ENCODE measurements around the gene SNX3. TPM values are rescaled to one million over a fixed set of nuclear protein-coding genes. Genes with fewer than 3 reads are reported as not detected.
"Not testable (repeated sequence)": the region's sequence is repeated elsewhere in the genome, so short reads cannot be mapped to it uniquely, and the experiment has no call there.

The SNX3 gene
- polyA plus RNA-seq, 2 donors, result 149 to 178 TPM

DNA sequence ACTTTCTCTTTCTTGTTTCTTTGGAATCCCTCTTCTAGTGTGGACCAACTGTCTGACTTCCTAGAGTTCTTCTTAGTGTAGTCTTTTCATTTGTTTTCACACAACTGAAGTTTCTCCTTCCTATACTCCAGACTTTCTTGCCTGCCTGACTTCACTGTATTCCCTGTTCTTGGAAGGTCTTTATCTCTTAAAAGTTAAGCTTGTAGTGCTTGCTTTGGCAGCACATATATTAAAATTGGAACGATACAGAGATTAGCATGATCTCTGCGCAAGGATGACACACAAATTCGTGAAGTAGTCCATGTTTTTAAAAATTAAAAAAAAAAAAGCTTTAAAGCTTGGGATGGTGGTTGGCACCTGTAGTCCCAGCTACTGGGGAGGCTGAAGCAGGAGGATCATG lies 31.7 kb upstream of the SNX3 start:
- H3K36me3 ChIP-seq (ENCODE audit: control insufficient read depth in 2 of 2, insufficient read depth in 2 of 2, low read length in 1 of 2); H3K9me3 ChIP-seq (ENCODE audit: control insufficient read depth in 2 of 2, insufficient read depth in 1 of 2, low read depth in 1 of 2, low read length in 1 of 2); H3K4me1 ChIP-seq (ENCODE audit: control insufficient read depth in 2 of 2, insufficient read depth in 2 of 2, low read length in 1 of 2); H3K27ac ChIP-seq (ENCODE audit: low read depth in 2 of 2, low read length in 1 of 2); H3K27me3 ChIP-seq (ENCODE audit: control insufficient read depth in 1 of 2, insufficient read depth in 2 of 2, low read length in 2 of 2); H3K4me3 ChIP-seq (ENCODE audit: low read depth in 1 of 2, low read length in 2 of 2): not testable (repeated sequence)
- WGBS, 2 donors, result 78 to 88% methylated on average over 3 of the region's 3 CpGs

GRCh38 chr6:108291091-108291490 lies 30.3 kb upstream of the SNX3 start:
- WGBS, 2 donors, result 86 to 91% methylated on average over 4 of the region's 4 CpGs
- Histone ChIP-seq H3K4me3 (ENCODE audit: low read depth in 1 of 2, low read length in 2 of 2) (no peak overlapping the region), H3K27me3 (ENCODE audit: control insufficient read depth in 1 of 2, insufficient read depth in 2 of 2, low read length in 2 of 2) (no peaks in the 10 kb centered on the region), H3K4me1 (ENCODE audit: control insufficient read depth in 2 of 2, insufficient read depth in 2 of 2, low read length in 1 of 2) (no peaks in the 10 kb centered on the region), H3K9me3 (ENCODE audit: control insufficient read depth in 2 of 2, insufficient read depth in 1 of 2, low read depth in 1 of 2, low read length in 1 of 2) (no peaks in the 10 kb centered on the region), H3K27ac (ENCODE audit: low read depth in 2 of 2, low read length in 1 of 2) (no peak overlapping the region), H3K36me3 (ENCODE audit: control insufficient read depth in 2 of 2, insufficient read depth in 2 of 2, low read length in 1 of 2) (no peaks in the 10 kb centered on the region)

DNA sequence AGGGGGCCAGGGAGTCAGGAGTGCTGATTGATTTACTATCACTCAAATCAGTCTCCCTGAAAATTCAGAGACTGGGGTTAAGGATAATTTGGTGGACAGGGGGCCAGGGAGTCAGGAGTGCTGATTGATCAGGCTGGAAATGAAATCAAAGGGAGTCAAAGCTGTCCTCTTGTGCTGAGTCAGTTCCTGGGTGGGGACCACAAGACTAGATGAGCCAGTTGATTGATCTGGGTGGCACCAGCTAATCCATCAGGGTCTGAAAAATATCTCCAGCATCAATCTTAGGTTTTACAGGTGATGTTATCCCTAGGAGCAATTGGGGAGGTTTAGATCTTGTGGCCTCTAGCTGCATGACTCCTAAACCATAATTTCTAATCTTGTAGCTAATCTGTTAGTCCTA lies 27.9 kb upstream of the SNX3 start:
- Histone ChIP-seq H3K4me1 (ENCODE audit: control insufficient read depth in 2 of 2, insufficient read depth in 2 of 2, low read length in 1 of 2) (no peaks in the 10 kb centered on the region), H3K36me3 (ENCODE audit: control insufficient read depth in 2 of 2, insufficient read depth in 2 of 2, low read length in 1 of 2) (no peaks in the 10 kb centered on the region), H3K4me3 (ENCODE audit: low read depth in 1 of 2, low read length in 2 of 2) (no peak overlapping the region), H3K9me3 (ENCODE audit: control insufficient read depth in 2 of 2, insufficient read depth in 1 of 2, low read depth in 1 of 2, low read length in 1 of 2) (no peaks in the 10 kb centered on the region), H3K27me3 (ENCODE audit: control insufficient read depth in 1 of 2, insufficient read depth in 2 of 2, low read length in 2 of 2) (no peaks in the 10 kb centered on the region), H3K27ac (ENCODE audit: low read depth in 2 of 2, low read length in 1 of 2) (no peak overlapping the region)

DNA sequence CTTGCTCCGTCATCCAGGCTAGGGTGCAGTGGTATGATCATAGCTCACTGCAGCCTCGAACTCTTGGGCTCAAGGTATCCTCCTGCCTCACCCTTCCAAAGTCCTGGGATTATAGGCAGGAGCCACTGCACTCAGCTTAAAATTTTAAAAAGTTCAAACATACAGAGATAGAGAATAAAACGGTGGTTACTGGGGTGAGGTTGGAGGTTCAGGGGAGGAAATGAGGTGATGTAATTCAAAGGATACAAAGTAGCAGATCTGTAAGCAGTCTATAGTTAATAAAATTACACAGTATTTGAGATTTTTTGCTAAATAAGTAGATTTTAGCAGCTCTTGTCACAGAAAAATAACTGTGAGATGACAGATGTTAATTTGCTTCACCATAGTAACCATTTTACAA lies 26.5 kb upstream of the SNX3 start:
- no peaks in the 10 kb centered on the region for H3K9me3 ChIP-seq (ENCODE audit: control insufficient read depth in 2 of 2, insufficient read depth in 1 of 2, low read depth in 1 of 2, low read length in 1 of 2)
- WGBS, 2 donors, result 77 to 81% methylated on average over 3 of the region's 3 CpGs
- no peak overlapping the region for H3K4me3 ChIP-seq (ENCODE audit: low read depth in 1 of 2, low read length in 2 of 2)

GRCh38 chr6:108286366-108286765 lies 25.5 kb upstream of the SNX3 start:
- no peaks in the 10 kb centered on the region for H3K4me1 ChIP-seq (ENCODE audit: control insufficient read depth in 2 of 2, insufficient read depth in 2 of 2, low read length in 1 of 2)
- no peaks in the 10 kb centered on the region for H3K9me3 ChIP-seq (ENCODE audit: control insufficient read depth in 2 of 2, insufficient read depth in 1 of 2, low read depth in 1 of 2, low read length in 1 of 2)
- no peaks in the 10 kb centered on the region for H3K36me3 ChIP-seq (ENCODE audit: control insufficient read depth in 2 of 2, insufficient read depth in 2 of 2, low read length in 1 of 2)
- WGBS, 2 donors, result 78 to 81% methylated on average over 4 of the region's 4 CpGs
- no peak overlapping the region for H3K27ac ChIP-seq (ENCODE audit: low read depth in 2 of 2, low read length in 1 of 2)
- H3K27me3 ChIP-seq (ENCODE audit: control insufficient read depth in 1 of 2, insufficient read depth in 2 of 2, low read length in 2 of 2), result no peaks in the 10 kb centered on the region
- no peak overlapping the region for H3K4me3 ChIP-seq (ENCODE audit: low read depth in 1 of 2, low read length in 2 of 2)

More for the DNA sequence above, 26.5 kb upstream of the SNX3 start:
- Histone ChIP-seq H3K27ac (ENCODE audit: low read depth in 2 of 2, low read length in 1 of 2) (no peak overlapping the region), H3K4me1 (ENCODE audit: control insufficient read depth in 2 of 2, insufficient read depth in 2 of 2, low read length in 1 of 2) (no peaks in the 10 kb centered on the region), H3K27me3 (ENCODE audit: control insufficient read depth in 1 of 2, insufficient read depth in 2 of 2, low read length in 2 of 2) (no peaks in the 10 kb centered on the region), H3K36me3 (ENCODE audit: control insufficient read depth in 2 of 2, insufficient read depth in 2 of 2, low read length in 1 of 2) (no peaks in the 10 kb centered on the region)

DNA sequence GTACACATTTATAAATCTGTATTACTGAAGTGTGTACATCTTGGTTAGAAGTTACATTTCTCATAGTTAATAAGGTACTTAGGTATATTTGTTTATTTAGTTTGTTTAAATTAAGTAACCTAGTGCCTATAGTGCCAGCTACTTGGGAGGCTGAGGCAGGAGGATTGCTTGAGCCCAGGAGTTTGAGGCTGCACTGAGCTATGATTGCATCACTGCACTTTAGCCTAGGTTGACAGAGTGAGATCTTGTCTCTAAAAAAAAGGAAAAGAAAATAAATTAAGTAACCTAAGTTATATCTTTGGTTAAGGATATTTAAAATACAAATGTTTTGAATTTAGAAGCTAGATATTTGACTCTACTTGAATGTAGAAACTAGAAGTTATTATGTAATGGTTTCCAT lies 24.5 kb upstream of the SNX3 start:
- H3K4me1 ChIP-seq (ENCODE audit: control insufficient read depth in 2 of 2, insufficient read depth in 2 of 2, low read length in 1 of 2), result no peaks in the 10 kb centered on the region
- no peaks in the 10 kb centered on the region for H3K36me3 ChIP-seq (ENCODE audit: control insufficient read depth in 2 of 2, insufficient read depth in 2 of 2, low read length in 1 of 2)
- no peaks in the 10 kb centered on the region for H3K9me3 ChIP-seq (ENCODE audit: control insufficient read depth in 2 of 2, insufficient read depth in 1 of 2, low read depth in 1 of 2, low read length in 1 of 2)
- H3K27me3 ChIP-seq (ENCODE audit: control insufficient read depth in 1 of 2, insufficient read depth in 2 of 2, low read length in 2 of 2), result no peaks in the 10 kb centered on the region
- H3K4me3 ChIP-seq (ENCODE audit: low read depth in 1 of 2, low read length in 2 of 2), result no peak overlapping the region
- H3K27ac ChIP-seq (ENCODE audit: low read depth in 2 of 2, low read length in 1 of 2), result no peak overlapping the region

- H3K4me1 ChIP-seq (ENCODE audit: control insufficient read depth in 2 of 2, insufficient read depth in 2 of 2, low read length in 1 of 2), result no peaks in the 10 kb centered on the region
- no peak overlapping the region for H3K4me3 ChIP-seq (ENCODE audit: low read depth in 1 of 2, low read length in 2 of 2)
- no peak overlapping the region for H3K27ac ChIP-seq (ENCODE audit: low read depth in 2 of 2, low read length in 1 of 2)
- H3K27me3 ChIP-seq (ENCODE audit: control insufficient read depth in 1 of 2, insufficient read depth in 2 of 2, low read length in 2 of 2), result no peaks in the 10 kb centered on the region
- no peaks in the 10 kb centered on the region for H3K9me3 ChIP-seq (ENCODE audit: control insufficient read depth in 2 of 2, insufficient read depth in 1 of 2, low read depth in 1 of 2, low read length in 1 of 2)
- 78 to 80% methylated on average over 4 of the region's 4 CpGs for WGBS, 2 donors
- no peaks in the 10 kb centered on the region for H3K36me3 ChIP-seq (ENCODE audit: control insufficient read depth in 2 of 2, insufficient read depth in 2 of 2, low read length in 1 of 2)
These were observed 17.0 kb upstream of the SNX3 start for GRCh38 chr6:108277831-108278230.

GRCh38 chr6:108277295-108277694 lies 16.5 kb upstream of the SNX3 start:
- no peaks in the 10 kb centered on the region for H3K36me3 ChIP-seq (ENCODE audit: control insufficient read depth in 2 of 2, insufficient read depth in 2 of 2, low read length in 1 of 2)
- WGBS, 2 donors, result 89 to 94% methylated on average over 1 of the region's 1 CpG
- H3K27me3 ChIP-seq (ENCODE audit: control insufficient read depth in 1 of 2, insufficient read depth in 2 of 2, low read length in 2 of 2), result no peaks in the 10 kb centered on the region
- H3K27ac ChIP-seq (ENCODE audit: low read depth in 2 of 2, low read length in 1 of 2), result no peak overlapping the region
- no peak overlapping the region for H3K4me3 ChIP-seq (ENCODE audit: low read depth in 1 of 2, low read length in 2 of 2)
- no peaks in the 10 kb centered on the region for H3K9me3 ChIP-seq (ENCODE audit: control insufficient read depth in 2 of 2, insufficient read depth in 1 of 2, low read depth in 1 of 2, low read length in 1 of 2)
- no peaks in the 10 kb centered on the region for H3K4me1 ChIP-seq (ENCODE audit: control insufficient read depth in 2 of 2, insufficient read depth in 2 of 2, low read length in 1 of 2)

GRCh38 chr6:108275976-108276375 lies 15.1 kb upstream of the SNX3 start:
- no peaks in the 10 kb centered on the region for H3K27me3 ChIP-seq (ENCODE audit: control insufficient read depth in 1 of 2, insufficient read depth in 2 of 2, low read length in 2 of 2)
- 56 to 64% methylated on average over 2 of the region's 2 CpGs for WGBS, 2 donors

GRCh38 chr6:108274546-108274945 lies 13.7 kb upstream of the SNX3 start:
- H3K27me3 ChIP-seq (ENCODE audit: control insufficient read depth in 1 of 2, insufficient read depth in 2 of 2, low read length in 2 of 2), result no peaks in the 10 kb centered on the region
- H3K4me3 ChIP-seq (ENCODE audit: low read depth in 1 of 2, low read length in 2 of 2), result no peak overlapping the region
- no peaks in the 10 kb centered on the region for H3K4me1 ChIP-seq (ENCODE audit: control insufficient read depth in 2 of 2, insufficient read depth in 2 of 2, low read length in 1 of 2)
- H3K9me3 ChIP-seq (ENCODE audit: control insufficient read depth in 2 of 2, insufficient read depth in 1 of 2, low read depth in 1 of 2, low read length in 1 of 2), result no peaks in the 10 kb centered on the region
- WGBS, 2 donors, result 69 to 74% methylated on average over 2 of the region's 2 CpGs
- no peak overlapping the region for H3K27ac ChIP-seq (ENCODE audit: low read depth in 2 of 2, low read length in 1 of 2)
- no peaks in the 10 kb centered on the region for H3K36me3 ChIP-seq (ENCODE audit: control insufficient read depth in 2 of 2, insufficient read depth in 2 of 2, low read length in 1 of 2)

More at GRCh38 chr6:108275976-108276375, 15.1 kb upstream of the SNX3 start:
- H3K36me3 ChIP-seq (ENCODE audit: control insufficient read depth in 2 of 2, insufficient read depth in 2 of 2, low read length in 1 of 2), result no peaks in the 10 kb centered on the region
- no peak overlapping the region for H3K27ac ChIP-seq (ENCODE audit: low read depth in 2 of 2, low read length in 1 of 2)
- no peak overlapping the region for H3K4me3 ChIP-seq (ENCODE audit: low read depth in 1 of 2, low read length in 2 of 2)
- H3K9me3 ChIP-seq (ENCODE audit: control insufficient read depth in 2 of 2, insufficient read depth in 1 of 2, low read depth in 1 of 2, low read length in 1 of 2), result no peaks in the 10 kb centered on the region
- H3K4me1 ChIP-seq (ENCODE audit: control insufficient read depth in 2 of 2, insufficient read depth in 2 of 2, low read length in 1 of 2), result no peaks in the 10 kb centered on the region

All from esophagus (tissue), 2 donors.